PFSK-1 (cell line): ENCODE results near the gene NTPCR.
A peak's percentile ranks its signal among the peaks of the same experiment; 100 is the strongest.

Source experiments
- FOXP2 ChIP-seq: optimal IDR thresholded peaks from 2 replicates; pipeline ENCODE3; 2011; ENCODE audit warnings: borderline replicate concordance, control low read depth, inconsistent platforms; ENCODE audit not compliant: insufficient read depth; ENCODE audit errors: extremely low read length, extremely low read depth
- POLR2AphosphoS5 ChIP-seq: IDR thresholded peaks from 2 replicates; pipeline ENCODE4 v1.6.1; 2012; ENCODE audit warnings: low read depth, mild to moderate bottlenecking, control low read depth, low read length, moderate library complexity
- REST ChIP-seq, 2 experiments: IDR thresholded peaks; 2 replicates each; pipeline versions ENCODE4 v1.6.1 to v1.8.0; 2011 to 2012; ENCODE audit warnings: low read depth in 2 of 2, low read length in 2 of 2, control low read depth in 1 of 2, inconsistent platforms in 1 of 2, mild to moderate bottlenecking in 1 of 2, moderate library complexity in 1 of 2; ENCODE audit not compliant: insufficient read depth in 1 of 2
- SIN3A ChIP-seq: IDR thresholded peaks from 2 replicates; pipeline ENCODE4 v1.6.1; 2012; ENCODE audit warnings: mild to moderate bottlenecking, low read length, moderate library complexity, borderline replicate concordance; ENCODE audit not compliant: insufficient read depth
- TAF1 ChIP-seq: IDR thresholded peaks from 2 replicates; pipeline ENCODE4 v1.6.1; 2012; ENCODE audit warnings: low read length, control low read depth, borderline replicate concordance; ENCODE audit not compliant: insufficient read depth

The NTPCR gene

GRCh38 chr1:233025157-233025556 lies 74.7 kb downstream of the NTPCR start:
- no peak for TF ChIP-seq REST (IDR thresholded peaks at IDR 0.05; ENCODE audit: insufficient read depth in 1 of 2, low read depth in 2 of 2, low read length in 2 of 2)
- TF ChIP-seq TAF1 = no peak
- peak; percentile 33 for TF ChIP-seq FOXP2

- no peak for TF ChIP-seq POLR2AphosphoS5
Measured at GRCh38 chr1:233025567-233025966, 75.2 kb downstream of the NTPCR start.

- no peak for TF ChIP-seq REST (IDR thresholded peaks at IDR 0.05; ENCODE audit: insufficient read depth in 1 of 2, low read depth in 2 of 2, low read length in 2 of 2)
- TF ChIP-seq FOXP2 = no peak
- TF ChIP-seq POLR2AphosphoS5 = no peak
- no peak for TF ChIP-seq TAF1
- no peak for TF ChIP-seq SIN3A
Measured at GRCh38 chr1:233027046-233027445, 76.6 kb downstream of the NTPCR start.

DNA sequence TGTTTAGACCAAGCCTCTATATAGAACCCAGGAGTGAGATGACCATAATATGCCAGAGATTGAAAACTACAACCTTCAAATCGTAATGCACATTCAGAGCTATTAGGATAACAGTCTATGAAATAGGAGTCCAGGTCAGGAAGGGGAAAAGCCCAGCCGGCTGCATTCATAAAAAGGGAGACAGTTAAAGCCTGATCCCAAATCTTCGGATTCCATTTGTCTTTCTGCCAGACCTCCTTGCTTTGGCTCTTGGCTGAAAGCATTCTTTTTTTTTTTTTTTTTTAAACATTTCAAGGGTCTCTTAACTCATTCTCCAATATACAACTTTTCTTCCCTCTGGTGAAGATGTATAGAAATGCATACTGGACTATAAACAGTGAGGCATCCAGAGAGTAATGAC lies 81.1 kb downstream of the NTPCR start:
- TF ChIP-seq FOXP2 (no peak), SIN3A (no peak), REST (IDR thresholded peaks at IDR 0.05; ENCODE audit: insufficient read depth in 1 of 2, low read depth in 2 of 2, low read length in 2 of 2) (no peak), POLR2AphosphoS5 (no peak), TAF1 (no peak)

DNA sequence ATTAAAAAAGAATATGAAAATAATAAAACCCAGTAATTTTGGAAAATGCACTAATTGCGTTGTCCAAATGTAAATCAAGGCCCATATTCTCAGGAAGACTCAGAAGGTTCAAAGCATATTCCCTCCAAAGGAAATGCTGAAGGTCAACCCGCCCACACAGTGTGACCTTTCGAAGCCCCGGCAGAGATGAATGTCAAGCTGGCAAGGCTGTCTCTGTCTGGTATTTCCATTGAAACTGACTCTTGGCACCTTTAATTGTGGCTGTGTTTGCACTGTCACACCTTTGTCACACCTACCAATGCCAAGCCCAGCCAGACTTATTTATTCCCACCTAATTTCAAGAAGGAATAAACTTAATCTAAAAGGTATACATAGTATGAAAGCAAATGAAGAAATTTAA lies 82.5 kb downstream of the NTPCR start:
- TF ChIP-seq SIN3A (no peak), POLR2AphosphoS5 (no peak), FOXP2 (no peak), REST (IDR thresholded peaks at IDR 0.05; ENCODE audit: insufficient read depth in 1 of 2, low read depth in 2 of 2, low read length in 2 of 2) (no peak), TAF1 (no peak)

DNA sequence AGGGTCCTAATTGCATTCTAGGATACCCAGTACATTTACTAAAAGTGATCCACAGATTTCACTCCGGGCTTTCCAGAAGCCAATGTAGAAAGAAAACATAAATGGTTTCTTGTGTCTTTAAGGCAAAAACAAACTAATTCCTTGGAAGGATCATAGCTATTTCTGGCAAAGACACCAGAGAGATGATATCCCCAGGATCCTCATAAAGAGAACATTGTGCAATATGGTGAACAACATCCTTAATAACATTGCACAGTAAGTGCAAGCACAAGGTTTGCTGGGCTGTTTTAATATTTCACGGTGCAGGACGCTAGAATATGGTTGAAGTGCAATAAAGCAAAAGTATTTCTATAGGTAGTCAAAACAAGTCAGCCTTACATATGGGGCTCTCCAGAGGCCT lies 83.0 kb downstream of the NTPCR start:
- TF ChIP-seq REST (IDR thresholded peaks at IDR 0.05; ENCODE audit: insufficient read depth in 1 of 2, low read depth in 2 of 2, low read length in 2 of 2) = no peak
- TF ChIP-seq TAF1 = no peak
- no peak for TF ChIP-seq POLR2AphosphoS5
- TF ChIP-seq SIN3A = no peak
